WTC11 (cell line): ENCODE measurements around the gene MIPOL1. TPM values are rescaled to one million over a fixed set of nuclear protein-coding genes. Genes with fewer than 3 reads are reported as not detected.

Experiments used
- ATAC-seq: fragments of 200-7000 bp; cut with Tn5 transposase; 2 replicates; pipeline ENCODE4 v1.10.0; 2021; ENCODE audit warnings: mild to moderate bottlenecking, moderate library complexity
- CTCF ChIA-PET: fragments of 300-600 bp; sonication (Branson Sonifier 250); formaldehyde crosslinking; loops from one replicate; lab custom pipeline; 2021; ENCODE audit warnings: antibody characterized with exemption; lab: Charles Lee
- POLR2A ChIA-PET: fragments of 350-600 bp; sonication (Branson Sonifier 250); formaldehyde crosslinking; loops from one replicate; lab custom pipeline; 2021; ENCODE audit warnings: antibody characterized with exemption; lab: Charles Lee
- DNase-seq: peaks from one replicate; pipeline ENCODE4 v3.0.0; 2021; ENCODE audit warnings: low spot score
- H3K27ac Mint-ChIP-seq: 2 replicates; pipeline ENCODE4 v1.8.0; 2021; ENCODE audit warnings: mixed read lengths
- H3K27me3 Mint-ChIP-seq: 2 replicates; pipeline ENCODE4 v1.8.0; 2021; ENCODE audit warnings: low read depth, mild to moderate bottlenecking, moderate library complexity, mixed read lengths
- H3K36me3 Mint-ChIP-seq: 2 replicates; pipeline ENCODE4 v1.8.0; 2021; ENCODE audit warnings: mixed read lengths
- H3K4me1 Mint-ChIP-seq: 2 replicates; pipeline ENCODE4 v1.8.0; 2022; ENCODE audit warnings: mixed read lengths
- H3K4me3 Mint-ChIP-seq: 2 replicates; pipeline ENCODE4 v1.8.0; 2021; ENCODE audit warnings: mild to moderate bottlenecking, moderate library complexity, mixed read lengths
- H3K9me3 Mint-ChIP-seq: 2 replicates; pipeline ENCODE4 v1.8.0; 2021; ENCODE audit warnings: mixed read lengths
- AR ChIP-seq: fragments of 250-450 bp; sonication (Bioruptor Pico); IDR thresholded peaks from 2 replicates; pipeline ENCODE4 v1.9.0; 2021; ENCODE audit warnings: mild to moderate bottlenecking
- ATF1 ChIP-seq: sonication (generic); formaldehyde crosslinking; IDR thresholded peaks from 2 replicates; pipeline ENCODE4 v1.8.1; 2023; ENCODE audit warnings: mild to moderate bottlenecking, moderate library complexity, missing genetic modification reagents
- CBFB ChIP-seq: sonication (generic); formaldehyde crosslinking; IDR thresholded peaks from 2 replicates; pipeline ENCODE4 v1.8.1; 2022; ENCODE audit warnings: mild to moderate bottlenecking, low read depth, missing genetic modification reagents
- CREM ChIP-seq: sonication (generic); formaldehyde crosslinking; IDR thresholded peaks from 2 replicates; pipeline ENCODE4 v1.8.1; 2022; ENCODE audit warnings: mild to moderate bottlenecking, missing genetic modification reagents, moderate library complexity
- E2F5 ChIP-seq: sonication (generic); formaldehyde crosslinking; IDR thresholded peaks from 2 replicates; pipeline ENCODE4 v1.8.1; 2022; ENCODE audit warnings: mild to moderate bottlenecking, moderate library complexity, missing genetic modification reagents
- EMX1 ChIP-seq: fragments of 250-450 bp; sonication (Bioruptor Pico); IDR thresholded peaks from 2 replicates; pipeline ENCODE4 v1.8.0; 2021; ENCODE audit warnings: mild to moderate bottlenecking
- GABPB1 ChIP-seq: sonication (generic); formaldehyde crosslinking; IDR thresholded peaks from 2 replicates; pipeline ENCODE4 v1.8.1; 2023; ENCODE audit warnings: mild to moderate bottlenecking, missing genetic modification reagents
- HMGXB4 ChIP-seq: sonication (generic); formaldehyde crosslinking; IDR thresholded peaks from 2 replicates; pipeline ENCODE4 v1.8.1; 2023; ENCODE audit warnings: mild to moderate bottlenecking, moderate library complexity, missing genetic modification reagents
- JAZF1 ChIP-seq: fragments of 250-450 bp; sonication (Bioruptor Pico); IDR thresholded peaks from 2 replicates; pipeline ENCODE4 v1.9.0; 2021; ENCODE audit warnings: moderate library complexity, mild to moderate bottlenecking, inconsistent platforms
- KAT7 ChIP-seq: sonication (generic); formaldehyde crosslinking; IDR thresholded peaks from 2 replicates; pipeline ENCODE4 v1.8.1; 2023; ENCODE audit warnings: missing genetic modification reagents, mild to moderate bottlenecking, borderline replicate concordance
- NFE2L1 ChIP-seq: sonication (generic); formaldehyde crosslinking; IDR thresholded peaks from 2 replicates; pipeline ENCODE4 v1.8.1; 2023; ENCODE audit warnings: missing genetic modification reagents
- NR1H2 ChIP-seq: sonication (generic); formaldehyde crosslinking; IDR thresholded peaks from 2 replicates; pipeline ENCODE4 v1.9.0; 2021; ENCODE audit warnings: mild to moderate bottlenecking, moderate library complexity, missing genetic modification reagents
- RORB ChIP-seq: fragments of 250-450 bp; sonication (Bioruptor Pico); IDR thresholded peaks from 2 replicates; pipeline ENCODE4 v1.9.0; 2021; ENCODE audit warnings: mild to moderate bottlenecking
- SOX15 ChIP-seq: fragments of 250-450 bp; sonication (Bioruptor Pico); IDR thresholded peaks from 2 replicates; pipeline ENCODE4 v1.9.0; 2021; ENCODE audit warnings: mild to moderate bottlenecking
- SP1 ChIP-seq: sonication (generic); formaldehyde crosslinking; conservative IDR thresholded peaks from 2 replicates; pipeline ENCODE4 v1.8.1; 2022; ENCODE audit warnings: missing genetic modification reagents
- TCF7 ChIP-seq: sonication (generic); formaldehyde crosslinking; IDR thresholded peaks from 2 replicates; pipeline ENCODE4 v1.8.0; 2022; ENCODE audit warnings: mild to moderate bottlenecking, low read depth, missing genetic modification reagents, moderate library complexity
- TEAD1 ChIP-seq: sonication (generic); formaldehyde crosslinking; IDR thresholded peaks from 2 replicates; pipeline ENCODE4 v1.8.0; 2022; ENCODE audit warnings: mild to moderate bottlenecking, missing genetic modification reagents
- ZNF138 ChIP-seq: sonication (generic); formaldehyde crosslinking; conservative IDR thresholded peaks from 2 replicates; pipeline ENCODE4 v1.8.1; 2022; ENCODE audit warnings: mild to moderate bottlenecking, moderate library complexity, missing genetic modification reagents
- ZNF219 ChIP-seq: sonication (generic); formaldehyde crosslinking; IDR thresholded peaks from 2 replicates; pipeline ENCODE4 v1.8.0; 2023; ENCODE audit warnings: missing genetic modification reagents, mild to moderate bottlenecking, borderline replicate concordance
- ZNF281 ChIP-seq: sonication (generic); formaldehyde crosslinking; IDR thresholded peaks from 2 replicates; pipeline ENCODE4 v1.8.0; 2023; ENCODE audit warnings: mild to moderate bottlenecking, missing genetic modification reagents
- ZNF396 ChIP-seq: fragments of 250-450 bp; sonication (Bioruptor Pico); IDR thresholded peaks from 2 replicates; pipeline ENCODE4 v1.8.0; 2021; ENCODE audit warnings: mild to moderate bottlenecking, moderate library complexity, borderline replicate concordance
- ZNF423 ChIP-seq: fragments of 250-450 bp; sonication (Bioruptor Pico); IDR thresholded peaks from 2 replicates; pipeline ENCODE4 v2.1.2; 2022; ENCODE audit warnings: mild to moderate bottlenecking, moderate library complexity
- total RNA-seq: library from RNA; stranded (reverse); gene quantifications from 3 replicates; pipeline ENCODE4 v1.2.3, GENCODE V29; 2021
- TF ChIP-seq, protein P1 (sequence below): sonication (generic); formaldehyde crosslinking; conservative IDR thresholded peaks from 2 replicates; pipeline ENCODE4 v1.8.1; 2022; ENCODE audit warnings: mild to moderate bottlenecking, missing genetic modification reagents
- TF ChIP-seq, protein P2 (sequence below): sonication (generic); formaldehyde crosslinking; IDR thresholded peaks from 2 replicates; pipeline ENCODE4 v1.8.0; 2022; ENCODE audit warnings: mild to moderate bottlenecking, missing genetic modification reagents
- TF ChIP-seq, protein P3 (sequence below): sonication (generic); formaldehyde crosslinking; IDR thresholded peaks from 2 replicates; pipeline ENCODE4 v1.8.1; 2022; ENCODE audit warnings: mild to moderate bottlenecking, missing genetic modification reagents, moderate library complexity, borderline replicate concordance

The MIPOL1 gene
- total RNA-seq, 1 experiment from 2014 or later: 13.1 TPM

DNA sequence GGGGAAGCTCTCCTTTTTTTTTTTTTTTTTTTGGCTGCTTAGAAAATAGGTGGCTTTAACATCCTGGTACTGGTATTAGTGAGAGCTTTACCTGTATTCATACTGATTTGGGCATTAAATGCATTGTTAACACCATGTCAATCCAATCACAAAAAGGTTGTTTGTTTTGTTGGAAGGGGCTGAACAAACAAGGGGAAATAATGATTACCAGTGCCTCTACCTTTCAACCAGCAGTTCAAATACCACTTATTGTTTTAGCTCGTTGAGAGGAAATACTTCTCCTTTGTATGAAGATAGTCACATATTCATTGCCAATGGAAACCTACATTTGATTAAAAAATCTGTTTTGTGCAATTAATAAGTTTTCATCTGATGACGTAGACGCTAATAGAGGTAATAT, 72.9 kb downstream of the MIPOL1 start:
- no peak for TF ChIP-seq ZNF423 (CRISPR knock-in tag)
- TF ChIP-seq CREM (CRISPR knock-in tag): no peak
- no peak for TF ChIP-seq ZNF396 (CRISPR knock-in tag)
- no peak for TF ChIP-seq GABPB1 (CRISPR knock-in tag)
- TF ChIP-seq AR (CRISPR knock-in tag): no peak
- no peak for TF ChIP-seq ZNF281 (CRISPR knock-in tag)
- no peak for TF ChIP-seq KAT7 (CRISPR knock-in tag)
- TF ChIP-seq ZNF219 (CRISPR knock-in tag): no peak
- TF ChIP-seq SP1 (CRISPR knock-in tag): no peak
- TF ChIP-seq, protein P1, sequence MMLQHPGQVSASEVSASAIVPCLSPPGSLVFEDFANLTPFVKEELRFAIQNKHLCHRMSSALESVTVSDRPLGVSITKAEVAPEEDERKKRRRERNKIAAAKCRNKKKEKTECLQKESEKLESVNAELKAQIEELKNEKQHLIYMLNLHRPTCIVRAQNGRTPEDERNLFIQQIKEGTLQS (CRISPR knock-in tag): no peak
- no peak for TF ChIP-seq HMGXB4
- TF ChIP-seq ZNF138: no peak
- TF ChIP-seq E2F5 (CRISPR knock-in tag): no peak
- no peak for TF ChIP-seq TCF7 (CRISPR knock-in tag)
- TF ChIP-seq, protein P2, sequence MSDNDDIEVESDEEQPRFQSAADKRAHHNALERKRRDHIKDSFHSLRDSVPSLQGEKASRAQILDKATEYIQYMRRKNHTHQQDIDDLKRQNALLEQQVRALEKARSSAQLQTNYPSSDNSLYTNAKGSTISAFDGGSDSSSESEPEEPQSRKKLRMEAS (CRISPR knock-in tag): no peak
- no peaks in the 10 kb centered on the region; the same call in 1 of the 2 replicates for H3K36me3 Mint-ChIP-seq
- POLR2A ChIA-PET: no interaction called here
- no peaks in the 10 kb centered on the region for H3K9me3 Mint-ChIP-seq
- CTCF ChIA-PET: interaction anchor here (0.6 to 1.1 kb wide), 2 partner anchors 40 to 837 kb away, joined by 5 to 6 read pairs; no protein-coding TSS in a partner anchor
- no peak overlapping the region for H3K27ac Mint-ChIP-seq
- DNase-seq (no peak), ATAC-seq (no peak)
- no peaks in the 10 kb centered on the region for H3K27me3 Mint-ChIP-seq
- H3K4me3 Mint-ChIP-seq: no peak overlapping the region
- H3K4me1 Mint-ChIP-seq: no peaks in the 10 kb centered on the region

GRCh38 chr14:37272569-37272968, 74.8 kb downstream of the MIPOL1 start:
- H3K27ac Mint-ChIP-seq: no peak overlapping the region
- no peaks in the 10 kb centered on the region for H3K36me3 Mint-ChIP-seq
- no peak overlapping the region for H3K4me3 Mint-ChIP-seq
- DNase-seq: no peak
- ChIA-PET POLR2A (no interaction called here), CTCF (no interaction called here)
- no peaks in the 10 kb centered on the region for H3K27me3 Mint-ChIP-seq
- ATAC-seq: no peak
- no peak for TF ChIP-seq NR1H2 (CRISPR knock-in tag)
- no peak for TF ChIP-seq RORB (CRISPR knock-in tag)
- TF ChIP-seq E2F5 (CRISPR knock-in tag): no peak
- TF ChIP-seq JAZF1 (CRISPR knock-in tag): no peak
- no peak for TF ChIP-seq SOX15 (CRISPR knock-in tag)
- TF ChIP-seq TEAD1 (CRISPR knock-in tag): no peak
- no peak for TF ChIP-seq EMX1 (CRISPR knock-in tag)
- TF ChIP-seq KAT7 (CRISPR knock-in tag): no peak
- no peak for TF ChIP-seq ATF1 (CRISPR knock-in tag)
- TF ChIP-seq, protein P3, sequence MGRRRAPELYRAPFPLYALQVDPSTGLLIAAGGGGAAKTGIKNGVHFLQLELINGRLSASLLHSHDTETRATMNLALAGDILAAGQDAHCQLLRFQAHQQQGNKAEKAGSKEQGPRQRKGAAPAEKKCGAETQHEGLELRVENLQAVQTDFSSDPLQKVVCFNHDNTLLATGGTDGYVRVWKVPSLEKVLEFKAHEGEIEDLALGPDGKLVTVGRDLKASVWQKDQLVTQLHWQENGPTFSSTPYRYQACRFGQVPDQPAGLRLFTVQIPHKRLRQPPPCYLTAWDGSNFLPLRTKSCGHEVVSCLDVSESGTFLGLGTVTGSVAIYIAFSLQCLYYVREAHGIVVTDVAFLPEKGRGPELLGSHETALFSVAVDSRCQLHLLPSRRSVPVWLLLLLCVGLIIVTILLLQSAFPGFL (CRISPR knock-in tag): no peak
- no peak for TF ChIP-seq GABPB1 (CRISPR knock-in tag)
- TF ChIP-seq, protein P2 (CRISPR knock-in tag): no peak
- no peak for TF ChIP-seq CBFB (CRISPR knock-in tag)
- no peak for TF ChIP-seq NFE2L1
- no peaks in the 10 kb centered on the region for H3K4me1 Mint-ChIP-seq
- H3K9me3 Mint-ChIP-seq: no peaks in the 10 kb centered on the region
